ENCODE data around the gene TOM1L2.

Gene TOM1L2

GRCh38 chr17:17844500-17844899 is 127.7 kb downstream of the TOM1L2 start:
- no peak for DNase-seq

GRCh38 chr17:17844079-17844478 is 128.1 kb downstream of the TOM1L2 start:
- DNase-seq = no peak

GRCh38 chr17:17843096-17843495 is 129.1 kb downstream of the TOM1L2 start:
- no peak for DNase-seq

- DNase-seq = no peak
These were observed 129.9 kb downstream of the TOM1L2 start for GRCh38 chr17:17842111-17842876.

- DNase-seq = no peak
These were observed 130.6 kb downstream of the TOM1L2 start for GRCh38 chr17:17841601-17842025.

GRCh38 chr17:17840751-17841591 is 131.2 kb downstream of the TOM1L2 start:
- DNase-seq = no peak

- peak; percentile 79 to 85 for DNase-seq
These were observed 132.2 kb downstream of the TOM1L2 start for GRCh38 chr17:17839791-17840707.

GRCh38 chr17:17837966-17838962 is 133.9 kb downstream of the TOM1L2 start:
- no peak for DNase-seq

GRCh38 chr17:17837380-17837821 is 134.8 kb downstream of the TOM1L2 start:
- DNase-seq = no peak

GRCh38 chr17:17836818-17837379 is 135.3 kb downstream of the TOM1L2 start, which contains the start of gene SREBF1:
Gene SREBF1 (minus strand): TSS chr17:17836986. CDS start chr17:17836817, 169 bp downstream.
- DNase-seq = peak; percentile 60 to 80

GRCh38 chr17:17836250-17836817 is 135.9 kb downstream of the TOM1L2 start:
- peak; percentile 96 to 99 for DNase-seq

- no peak for DNase-seq
These were observed 136.6 kb downstream of the TOM1L2 start for GRCh38 chr17:17835415-17836249.

- no peak for DNase-seq
These were observed 137.2 kb downstream of the TOM1L2 start for GRCh38 chr17:17834974-17835373.

- DNase-seq = no peak
These were observed 138.4 kb downstream of the TOM1L2 start for GRCh38 chr17:17833658-17834357.

GRCh38 chr17:17832032-17832363 is 140.2 kb downstream of the TOM1L2 start:
- DNase-seq = no peak

- no peak for DNase-seq
These were observed 140.8 kb downstream of the TOM1L2 start for GRCh38 chr17:17831208-17832031.

- no peak for DNase-seq
These were observed 141.4 kb downstream of the TOM1L2 start for GRCh38 chr17:17830740-17831207.

GRCh38 chr17:17830269-17830567 is 142.0 kb downstream of the TOM1L2 start:
- DNase-seq = no peak
